Activated T-helper 1 cell treated with Interleukin-2 at 50 U/mL for 16 hours (primary cell): ENCODE results near the gene NUAK1.

ENCODE experiments used
- DNase-seq: peaks from one replicate; pipeline ENCODE4 v3.0.0-alpha.2; 2020; ENCODE audit warnings: low read depth

Gene NUAK1

GRCh38 chr12:106109168-106109910 is 29.4 kb downstream of the NUAK1 start:
- no peak for DNase-seq

- no peak for DNase-seq
Observed at GRCh38 chr12:106108185-106108835, 30.4 kb downstream of the NUAK1 start.

GRCh38 chr12:106107566-106107965 is 31.2 kb downstream of the NUAK1 start:
- DNase-seq: no peak

- DNase-seq: no peak
Observed at GRCh38 chr12:106106892-106107291, 31.9 kb downstream of the NUAK1 start.

GRCh38 chr12:106106061-106106566 is 32.6 kb downstream of the NUAK1 start:
- no peak for DNase-seq

- no peak for DNase-seq
Observed at GRCh38 chr12:106101803-106102202, 37.0 kb downstream of the NUAK1 start.

- DNase-seq: no peak
Observed at GRCh38 chr12:106098691-106099200, 40.0 kb downstream of the NUAK1 start.

- no peak for DNase-seq
Observed at GRCh38 chr12:106097011-106097410, 41.7 kb downstream of the NUAK1 start.

- no peak for DNase-seq
Observed at GRCh38 chr12:106096376-106096775, 42.4 kb downstream of the NUAK1 start.

GRCh38 chr12:106094304-106094703 is 44.5 kb downstream of the NUAK1 start:
- no peak for DNase-seq

- DNase-seq: no peak
Observed at GRCh38 chr12:106093246-106093645, 45.5 kb downstream of the NUAK1 start.

- no peak for DNase-seq
Observed at GRCh38 chr12:106091446-106091820, 47.3 kb downstream of the NUAK1 start.

GRCh38 chr12:106090591-106091445 is 47.9 kb downstream of the NUAK1 start:
- no peak for DNase-seq

GRCh38 chr12:106089935-106090334 is 48.8 kb downstream of the NUAK1 start:
- no peak for DNase-seq

GRCh38 chr12:106088811-106089485 is 49.8 kb downstream of the NUAK1 start:
- DNase-seq: no peak

GRCh38 chr12:106088246-106088808 is 50.4 kb downstream of the NUAK1 start:
- DNase-seq: no peak

GRCh38 chr12:106086696-106087095 is 52.1 kb downstream of the NUAK1 start:
- DNase-seq: no peak

- DNase-seq: no peak
Observed at GRCh38 chr12:106085213-106085612, 53.5 kb downstream of the NUAK1 start.

- no peak for DNase-seq
Observed at GRCh38 chr12:106084759-106085158, 54.0 kb downstream of the NUAK1 start.

- DNase-seq: no peak
Observed at GRCh38 chr12:106084014-106084671, 54.6 kb downstream of the NUAK1 start.
